CD14-positive monocyte (primary cell): ENCODE measurements around the gene NQO1. TPM values are rescaled to one million over a fixed set of nuclear protein-coding genes. Genes with fewer than 3 reads are reported as not detected.

ENCODE experiments used
- DNase-seq, 3 donors: peaks; one replicate each; pipeline ENCODE4 v3.0.0-alpha.2; 2011 to 2022
- H2AFZ ChIP-seq: 2 replicates; pipeline ENCODE4 v1.6.0; 2012; ENCODE audit warnings: mild to moderate bottlenecking, low read depth, low read length, inconsistent platforms; ENCODE audit not compliant: insufficient read depth, poor library complexity, severe bottlenecking
- H3K27ac ChIP-seq, 2 donors: 1 replicate in 1 of 2; 2 replicates in 1 of 2; pipeline ENCODE4 v1.5.1; 2012 to 2013; ENCODE audit warnings: low read length in 2 of 2, control low read depth in 1 of 2, inconsistent platforms in 1 of 2, low read depth in 1 of 2, mild to moderate bottlenecking in 1 of 2
- H3K27me3 ChIP-seq, 2 donors: one replicate each; pipeline versions ENCODE4 v1.6.0 to v1.6.1; 2011 to 2013; ENCODE audit warnings: low read length in 2 of 2; ENCODE audit not compliant: control insufficient read depth in 2 of 2, insufficient read depth in 2 of 2
- H3K36me3 ChIP-seq, 2 donors: replicated peaks in 1 of 2; 1 replicate in 1 of 2; 2 replicates in 1 of 2; pipeline versions ENCODE4 v1.5.1 to v1.6.1; 2012 to 2013; ENCODE audit warnings: low read length in 2 of 2, control low read depth in 1 of 2, inconsistent platforms in 1 of 2, mild to moderate bottlenecking in 1 of 2; ENCODE audit not compliant: insufficient read depth in 2 of 2, control insufficient read depth in 1 of 2
- H3K4me1 ChIP-seq, 2 donors: 1 replicate in 1 of 2; 2 replicates in 1 of 2; pipeline versions ENCODE4 v1.5.1 to v1.6.1; 2012 to 2013; ENCODE audit warnings: low read length in 2 of 2, control low read depth in 1 of 2, inconsistent platforms in 1 of 2, mild to moderate bottlenecking in 1 of 2, moderate library complexity in 1 of 2; ENCODE audit not compliant: insufficient read depth in 2 of 2, control insufficient read depth in 1 of 2
- H3K4me2 ChIP-seq: replicated peaks from 2 replicates; pipeline ENCODE3; 2012; ENCODE audit warnings: low read length, moderate library complexity, mild to moderate bottlenecking; ENCODE audit not compliant: poor library complexity, severe bottlenecking; ENCODE audit errors: extremely low read depth
- H3K4me3 ChIP-seq, 3 experiments: fragments of 200-600 bp in 1 of 3; sonication (generic) in 1 of 3; replicated peaks in 1 of 3; 1 replicate in 2 of 3; 2 replicates in 1 of 3; pipeline ENCODE4 v1.5.1; 2011 to 2013; ENCODE audit warnings: low read length in 3 of 3, mild to moderate bottlenecking in 3 of 3, control low read depth in 2 of 3, low read depth in 2 of 3, inconsistent platforms in 1 of 3, moderate library complexity in 1 of 3
- H3K79me2 ChIP-seq: 2 replicates; pipeline ENCODE4 v1.6.0; 2012; ENCODE audit warnings: mild to moderate bottlenecking, control low read depth, inconsistent platforms, low read length, moderate library complexity; ENCODE audit not compliant: insufficient read depth
- H3K9ac ChIP-seq: 2 replicates; pipeline ENCODE4 v1.6.0; 2017; ENCODE audit warnings: low read length, mild to moderate bottlenecking; ENCODE audit not compliant: insufficient read depth, poor library complexity, severe bottlenecking
- H3K9me3 ChIP-seq, 2 donors: replicated peaks in 1 of 2; 1 replicate in 1 of 2; 2 replicates in 1 of 2; pipeline versions ENCODE4 v1.5.1 to v1.6.1; 2012 to 2013; ENCODE audit warnings: low read length in 2 of 2, control low read depth in 1 of 2; ENCODE audit not compliant: control insufficient read depth in 1 of 2, insufficient read depth in 1 of 2
- H4K20me1 ChIP-seq: 2 replicates; pipeline ENCODE4 v1.6.0; 2012; ENCODE audit warnings: mild to moderate bottlenecking, low read length, control low read depth, moderate library complexity; ENCODE audit not compliant: insufficient read depth
- H3K27ac Mint-ChIP-seq, 7 donors: one replicate each; pipeline ENCODE4 v1.8.0; 2020; ENCODE audit warnings: mild to moderate bottlenecking in 7 of 7, mixed read lengths in 7 of 7, moderate library complexity in 6 of 7, inconsistent platforms in 2 of 7
- H3K27me3 Mint-ChIP-seq, 3 donors: one replicate each; pipeline ENCODE4 v1.8.0; 2021 to 2022; ENCODE audit warnings: low read depth in 3 of 3, mild to moderate bottlenecking in 3 of 3, mixed read lengths in 3 of 3, moderate library complexity in 3 of 3, inconsistent platforms in 1 of 3
- H3K36me3 Mint-ChIP-seq, 2 donors: one replicate each; pipeline ENCODE4 v1.8.0; 2020; ENCODE audit warnings: mixed read lengths in 2 of 2, inconsistent platforms in 1 of 2, mild to moderate bottlenecking in 1 of 2
- H3K4me1 Mint-ChIP-seq: one replicate; pipeline ENCODE4 v1.8.0; 2020; ENCODE audit warnings: mild to moderate bottlenecking, mixed read lengths
- H3K4me3 Mint-ChIP-seq, 2 donors: one replicate each; pipeline ENCODE4 v1.8.0; 2020; ENCODE audit warnings: mild to moderate bottlenecking in 2 of 2, mixed read lengths in 2 of 2, moderate library complexity in 1 of 2
- H3K9me3 Mint-ChIP-seq, 7 donors: one replicate each; pipeline ENCODE4 v1.8.0; 2020 to 2022; ENCODE audit warnings: mixed read lengths in 7 of 7, mild to moderate bottlenecking in 6 of 7, moderate library complexity in 6 of 7, inconsistent platforms in 2 of 7
- WGBS: methylation state at CpG from one replicate; pipeline ENCODE4 v1.1.5; 2013; ENCODE audit warnings: missing lambda C conversion rate; ENCODE audit not compliant: insufficient coverage; 5-methylcytosine and 5-hydroxymethylcytosine counted together
- intact Hi-C, 2 donors: fragments of 100-400 bp; cut with micrococcal nuclease; formaldehyde crosslinking; loops; one replicate each; pipeline versions ENCODE4 v1.15.0 to v1.15.1; 2023
- polyA plus RNA-seq, 3 donors: library from polyadenylated mRNA; depleted of rRNA in 1 of 3; unstranded in 2 of 3; stranded (reverse) in 1 of 3; fragments of 300-500 nt in 2 of 3; fragments of >200 nt in 1 of 3; fragmentation: Illumina TruSeq in 2 of 3; gene quantifications; 1 replicate in 2 of 3; 2 replicates in 1 of 3; pipeline ENCODE4 v1.2.3, GENCODE V29; 2012 to 2021
- TF ChIP-seq, protein P1 (sequence below): fragments of 200-600 bp; IDR thresholded peaks from one replicate; pipeline ENCODE4 v1.8.0; 2022; ENCODE audit warnings: antibody characterized with exemption, mild to moderate bottlenecking

The NQO1 gene
- polyA plus RNA-seq, 3 donors = 0.51 to 3.9 (median 3.0) TPM

DNA sequence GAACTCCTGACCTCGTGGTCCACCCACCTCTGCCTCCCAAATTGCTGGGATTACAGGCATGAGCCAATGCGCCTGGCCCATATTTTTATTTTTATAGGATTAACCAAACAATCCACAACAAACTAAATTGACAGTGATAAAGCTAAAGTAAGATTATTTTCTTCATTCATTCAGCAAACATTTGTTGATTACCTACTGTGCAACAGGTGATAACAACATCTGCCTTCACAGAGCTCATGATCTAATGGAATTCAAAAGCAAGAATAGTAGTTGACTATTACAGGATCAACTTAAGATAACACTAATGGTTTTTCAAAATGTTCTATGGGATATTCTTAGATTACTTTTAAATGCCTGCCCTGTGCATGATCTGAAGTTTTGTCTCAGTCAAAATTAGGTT, 37.8 kb downstream of the NQO1 start:
- Mint-ChIP-seq H3K36me3 (peaks cover 43 to 71% of the 10 kb centered on the region in 2 donors), H3K9me3 (no peaks in the 10 kb centered on the region), H3K27me3 (no peaks in the 10 kb centered on the region), H3K4me3 (no peak overlapping the region), H3K4me1 (no peaks in the 10 kb centered on the region), H3K27ac (no peak overlapping the region)
- no CpG with 5 or more reads among the region's 2 CpGs for WGBS
- TF ChIP-seq, protein P1, sequence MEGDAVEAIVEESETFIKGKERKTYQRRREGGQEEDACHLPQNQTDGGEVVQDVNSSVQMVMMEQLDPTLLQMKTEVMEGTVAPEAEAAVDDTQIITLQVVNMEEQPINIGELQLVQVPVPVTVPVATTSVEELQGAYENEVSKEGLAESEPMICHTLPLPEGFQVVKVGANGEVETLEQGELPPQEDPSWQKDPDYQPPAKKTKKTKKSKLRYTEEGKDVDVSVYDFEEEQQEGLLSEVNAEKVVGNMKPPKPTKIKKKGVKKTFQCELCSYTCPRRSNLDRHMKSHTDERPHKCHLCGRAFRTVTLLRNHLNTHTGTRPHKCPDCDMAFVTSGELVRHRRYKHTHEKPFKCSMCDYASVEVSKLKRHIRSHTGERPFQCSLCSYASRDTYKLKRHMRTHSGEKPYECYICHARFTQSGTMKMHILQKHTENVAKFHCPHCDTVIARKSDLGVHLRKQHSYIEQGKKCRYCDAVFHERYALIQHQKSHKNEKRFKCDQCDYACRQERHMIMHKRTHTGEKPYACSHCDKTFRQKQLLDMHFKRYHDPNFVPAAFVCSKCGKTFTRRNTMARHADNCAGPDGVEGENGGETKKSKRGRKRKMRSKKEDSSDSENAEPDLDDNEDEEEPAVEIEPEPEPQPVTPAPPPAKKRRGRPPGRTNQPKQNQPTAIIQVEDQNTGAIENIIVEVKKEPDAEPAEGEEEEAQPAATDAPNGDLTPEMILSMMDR = no peak
- Histone ChIP-seq H3K4me2 (no peak overlapping the region), H2AFZ (no peak overlapping the region), H3K36me3 (peaks cover 32 to 60% of the 10 kb centered on the region in 2 donors), H3K79me2 (no peaks in the 10 kb centered on the region), H3K9ac (no peak overlapping the region), H3K4me3 (no peak overlapping the region), H3K9me3 (no peaks in the 10 kb centered on the region), H3K27ac (no peak overlapping the region), H3K27me3 (no peaks in the 10 kb centered on the region), H3K4me1 (no peaks in the 10 kb centered on the region), H4K20me1 (no peaks in the 10 kb centered on the region)
- DNase-seq = no peak
- intact Hi-C loops = no loop called here

DNA sequence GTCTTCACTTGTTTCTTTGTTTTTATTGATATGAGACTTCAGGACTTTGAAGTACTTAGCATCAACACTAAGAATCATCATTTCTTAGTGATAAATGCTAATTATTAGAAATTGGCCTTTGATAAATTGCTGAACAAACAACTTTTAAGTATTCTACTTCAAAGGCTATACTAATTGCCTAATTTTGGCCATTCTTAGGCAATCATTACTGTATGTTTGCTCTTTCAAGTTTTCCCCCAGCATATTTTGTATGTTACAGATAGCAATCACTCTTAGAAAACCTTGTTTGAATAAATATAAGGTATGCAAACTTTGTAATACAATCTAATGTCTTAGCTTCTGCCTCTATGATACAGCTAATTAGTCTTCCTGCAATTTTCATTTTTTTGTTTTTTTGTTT, 46.0 kb downstream of the NQO1 start:
- DNase-seq = no peak
- H3K27me3 Mint-ChIP-seq = no peaks in the 10 kb centered on the region
- Histone ChIP-seq H3K36me3 (peaks cover 29 to 64% of the 10 kb centered on the region in 2 donors), H3K9me3 (no peaks in the 10 kb centered on the region), H3K4me3 (no peak overlapping the region), H2AFZ (no peak overlapping the region), H3K27ac (no peak overlapping the region), H4K20me1 (no peaks in the 10 kb centered on the region), H3K9ac (no peak overlapping the region), H3K27me3 (no peaks in the 10 kb centered on the region), H3K4me2 (no peak overlapping the region), H3K4me1 (no peaks in the 10 kb centered on the region), H3K79me2 (no peaks in the 10 kb centered on the region)
- intact Hi-C loops = no loop called here
- H3K36me3 Mint-ChIP-seq = peaks cover 40 to 79% of the 10 kb centered on the region in 2 donors
- H3K4me3 Mint-ChIP-seq = no peak overlapping the region
- TF ChIP-seq, protein P1 = no peak
- H3K9me3 Mint-ChIP-seq = no peaks in the 10 kb centered on the region
- H3K4me1 Mint-ChIP-seq = no peaks in the 10 kb centered on the region
- H3K27ac Mint-ChIP-seq = no peak overlapping the region
